HG02610 (cell line): ENCODE results near the gene PTPN21.

ENCODE experiments used
- ATAC-seq: cut with Tn5 transposase; IDR thresholded peaks from one replicate; pipeline ENCODE4 v1.9.1; 2021; ENCODE audit warnings: mild to moderate bottlenecking, moderate library complexity; ENCODE audit not compliant: unreplicated experiment

PTPN21 gene

DNA sequence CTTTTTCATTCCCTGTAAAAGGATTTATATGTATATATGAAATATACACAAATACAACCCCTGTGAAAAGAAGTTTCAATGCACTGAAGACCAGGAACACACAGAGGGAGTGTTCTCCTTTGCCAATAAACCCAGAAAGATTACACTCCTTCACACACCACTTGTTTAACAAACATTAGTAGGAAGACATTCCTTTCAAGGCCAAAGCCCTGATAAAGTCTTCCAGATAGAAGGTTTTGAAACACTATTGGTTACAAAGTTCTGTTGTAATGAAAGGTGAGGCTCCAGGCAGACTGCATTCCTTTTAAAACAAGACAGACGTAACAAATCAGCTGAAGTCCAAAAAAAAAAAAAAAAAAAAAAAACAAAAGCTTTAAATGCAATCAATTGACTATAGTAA lies 81.0 kb downstream of the PTPN21 start:
- ATAC-seq, result no peak

DNA sequence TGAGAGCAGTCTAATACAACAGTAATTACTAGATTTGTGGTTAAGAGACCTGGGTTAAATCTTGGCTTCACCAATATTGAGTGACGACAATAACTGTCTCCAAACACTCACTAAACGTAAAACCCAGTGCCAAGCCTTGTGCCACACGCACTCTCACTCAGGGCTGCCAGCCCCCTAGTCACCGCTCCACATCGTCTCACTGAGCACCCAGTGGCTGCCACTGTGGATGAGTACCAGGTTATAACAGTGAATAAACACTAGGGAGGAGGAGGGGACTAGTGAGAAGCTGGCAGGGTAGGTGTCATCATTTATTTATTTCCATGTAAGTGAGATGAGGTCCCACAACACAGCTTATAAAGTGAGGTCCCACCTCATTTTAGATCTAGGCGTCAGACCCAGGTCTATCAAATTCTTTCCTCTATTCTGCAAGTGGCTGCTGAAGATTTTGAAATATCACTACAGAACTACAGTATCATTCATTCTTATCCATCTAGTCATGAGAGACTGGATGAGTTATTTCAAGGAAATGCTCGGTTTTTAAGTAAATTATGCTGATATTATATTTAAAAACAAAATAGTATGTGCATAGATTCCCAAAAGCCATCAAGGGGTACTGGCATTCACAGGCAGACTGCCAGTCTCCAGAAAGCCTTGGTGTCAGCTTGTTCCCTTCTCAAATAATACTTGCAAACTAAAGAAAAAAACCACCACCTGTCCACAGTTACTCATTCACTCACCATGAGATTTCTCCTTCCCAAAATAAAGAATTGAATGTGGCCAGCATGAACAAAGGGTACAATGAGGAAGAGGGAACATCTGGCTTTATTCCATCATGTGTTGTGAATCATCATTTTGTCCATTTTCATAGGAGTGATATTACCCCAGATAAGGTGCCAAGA lies 84.0 kb downstream of the PTPN21 start:
- ATAC-seq, result no peak

DNA sequence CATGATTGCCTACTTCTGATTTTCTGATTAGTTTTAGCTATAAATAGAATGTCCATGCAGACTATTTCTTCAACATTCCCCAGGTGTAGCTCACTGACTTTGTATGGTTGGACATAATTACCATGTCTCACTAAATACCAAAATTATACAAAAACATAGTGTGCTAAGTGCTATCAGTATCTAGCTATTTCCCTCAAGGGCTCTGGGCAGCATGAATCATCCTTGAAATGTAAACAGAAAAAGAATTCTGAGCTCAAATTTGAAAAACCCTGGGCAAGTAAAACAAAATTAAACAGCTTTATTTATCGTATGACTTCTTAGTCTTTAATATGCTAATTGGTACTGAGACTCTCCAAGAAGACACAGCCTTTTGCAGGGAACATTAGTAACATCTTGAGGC lies 86.4 kb downstream of the PTPN21 start:
- ATAC-seq, result no peak

DNA sequence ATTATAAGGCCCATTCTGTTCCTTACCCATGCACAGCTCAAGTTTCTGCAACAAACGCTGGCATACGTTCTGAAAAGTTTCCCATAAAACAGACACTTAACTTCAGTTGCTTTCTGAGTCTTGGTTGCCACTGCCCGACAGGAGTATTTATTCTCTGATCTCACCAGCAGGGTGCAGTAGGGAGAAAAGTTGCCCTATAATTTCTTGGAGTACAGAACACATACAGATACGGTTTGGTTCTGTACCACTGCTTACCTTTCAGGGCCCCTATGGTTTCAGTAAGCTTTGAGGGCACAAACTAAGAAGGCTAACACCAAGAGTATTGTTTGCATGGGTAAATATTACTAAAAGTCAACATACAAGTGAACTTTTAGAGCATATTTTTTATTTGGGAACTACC lies 91.5 kb downstream of the PTPN21 start:
- no peak for ATAC-seq

DNA sequence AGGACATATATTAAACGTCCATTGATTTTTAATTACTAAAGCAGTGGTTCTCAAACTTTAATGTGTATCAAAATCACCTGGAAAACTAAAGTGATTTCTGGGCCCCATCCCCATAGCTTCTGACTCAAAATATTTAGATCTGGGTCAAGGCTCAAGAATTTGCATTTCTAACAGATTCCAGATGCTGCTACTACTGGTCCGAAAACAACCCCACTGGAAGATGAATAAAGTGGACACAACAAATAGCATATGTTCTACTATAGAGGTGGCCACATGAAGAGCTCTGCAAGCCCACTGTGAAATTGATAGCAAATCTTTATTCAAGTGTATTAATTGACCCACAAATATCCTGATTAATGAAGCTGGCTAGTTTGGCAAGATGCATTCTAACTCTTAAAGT lies 99.9 kb downstream of the PTPN21 start:
- no peak for ATAC-seq

DNA sequence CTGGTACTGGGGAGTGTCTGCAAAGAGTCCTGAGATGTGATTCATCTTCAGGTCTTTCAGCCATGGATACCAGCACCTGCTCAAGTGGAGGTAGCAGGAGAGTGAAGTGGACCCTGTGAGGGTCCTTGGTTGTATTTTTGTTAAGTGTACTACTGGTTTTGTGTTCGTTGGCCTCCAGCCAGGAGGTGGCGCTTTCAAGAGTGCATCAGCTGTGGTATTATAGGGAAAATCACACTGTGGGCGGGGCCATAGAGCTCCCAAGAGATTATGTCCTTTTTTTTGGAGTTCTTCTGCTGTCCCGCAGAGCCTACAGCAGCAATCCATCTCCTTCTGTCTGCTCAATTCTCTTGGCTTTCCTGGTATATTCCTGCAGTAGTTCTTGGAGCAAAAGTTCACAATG lies 102.6 kb downstream of the PTPN21 start:
- ATAC-seq, result no peak

DNA sequence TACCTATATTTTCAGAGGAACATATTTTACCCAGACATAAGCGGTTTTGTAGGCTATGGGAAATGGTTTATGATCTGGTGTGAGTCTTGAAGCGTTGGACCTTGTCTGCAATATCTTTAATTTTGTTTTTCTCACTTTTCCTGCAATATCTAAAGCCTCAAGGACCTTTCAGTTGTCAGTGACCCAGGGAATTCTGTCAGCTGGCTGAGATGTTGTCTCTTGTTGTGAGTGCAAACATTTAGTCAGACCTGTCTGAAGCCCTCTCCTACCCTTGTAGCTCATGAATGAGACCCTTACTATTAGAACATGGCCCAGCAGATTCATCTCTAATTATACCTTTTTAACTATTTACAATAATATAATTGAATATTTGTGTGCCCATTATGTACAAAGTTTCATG lies 115.7 kb downstream of the PTPN21 start:
- ATAC-seq, result no peak

DNA sequence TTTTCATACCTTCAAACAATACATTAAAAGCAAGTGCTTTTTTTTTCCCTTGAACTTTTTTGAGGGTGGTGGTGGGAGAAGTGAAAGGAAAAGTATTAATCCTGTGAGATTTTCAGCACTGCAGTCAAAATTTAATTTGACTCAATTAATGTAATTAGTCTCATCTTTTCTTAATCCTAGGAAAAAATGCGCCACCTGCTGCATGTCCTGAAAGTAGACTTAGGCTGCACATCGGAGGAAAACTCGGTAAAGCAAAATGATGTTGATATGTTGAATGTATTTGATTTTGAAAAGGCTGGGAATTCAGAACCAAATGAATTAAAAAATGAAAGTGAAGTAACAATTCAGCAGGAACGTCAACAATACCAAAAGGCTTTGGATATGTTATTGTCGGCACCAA lies 117.1 kb downstream of the PTPN21 start:
- ATAC-seq, result no peak

DNA sequence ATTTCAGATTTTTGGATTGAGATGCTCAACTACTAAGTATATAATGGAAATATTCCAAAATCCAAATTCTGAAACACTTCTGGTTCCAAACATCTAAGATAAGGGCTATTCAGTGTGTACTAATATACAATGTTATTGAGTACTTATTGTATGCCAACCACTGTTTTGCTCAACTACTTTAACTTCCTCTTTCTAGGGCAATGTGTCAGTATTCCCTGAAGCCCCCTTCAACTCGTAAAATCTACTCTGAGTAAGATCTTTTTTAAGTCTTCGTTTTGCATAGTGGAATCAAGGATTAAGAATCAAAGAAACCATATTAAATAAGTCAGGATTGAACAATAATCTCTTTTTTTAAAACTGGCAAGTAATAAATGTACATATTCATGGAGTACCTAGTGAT lies 123.8 kb downstream of the PTPN21 start:
- ATAC-seq, result no peak

DNA sequence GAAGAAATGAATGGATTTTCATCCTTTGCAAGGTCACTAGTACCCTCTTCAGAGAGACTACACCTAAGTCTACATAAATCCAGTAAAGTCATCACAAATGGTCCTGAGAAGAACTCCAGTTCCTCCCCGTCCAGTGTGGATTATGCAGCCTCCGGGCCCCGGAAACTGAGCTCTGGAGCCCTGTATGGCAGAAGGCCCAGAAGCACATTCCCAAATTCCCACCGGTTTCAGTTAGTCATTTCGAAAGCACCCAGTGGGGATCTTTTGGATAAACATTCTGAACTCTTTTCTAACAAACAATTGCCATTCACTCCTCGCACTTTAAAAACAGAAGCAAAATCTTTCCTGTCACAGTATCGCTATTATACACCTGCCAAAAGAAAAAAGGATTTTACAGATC lies 128.5 kb downstream of the PTPN21 start:
- no peak for ATAC-seq

DNA sequence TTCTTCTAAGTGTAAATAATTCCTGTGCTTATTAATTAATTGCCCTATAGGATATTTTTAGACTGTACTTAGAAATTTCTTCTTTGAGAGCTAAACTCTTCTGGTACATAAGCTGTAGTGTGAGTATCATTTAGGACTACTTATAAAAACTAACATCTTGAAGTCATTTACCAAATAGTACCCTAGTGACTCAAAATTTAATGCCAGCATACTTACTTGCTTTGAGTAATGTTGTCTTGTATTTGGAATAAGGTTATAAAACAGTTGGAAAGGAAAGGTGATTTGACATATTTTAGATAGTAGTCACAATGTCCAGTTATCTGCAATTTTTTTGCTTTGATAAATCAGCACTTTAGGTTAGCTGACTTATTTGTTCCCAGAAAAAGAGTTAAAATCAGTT lies 130.2 kb downstream of the PTPN21 start:
- ATAC-seq, result no peak

DNA sequence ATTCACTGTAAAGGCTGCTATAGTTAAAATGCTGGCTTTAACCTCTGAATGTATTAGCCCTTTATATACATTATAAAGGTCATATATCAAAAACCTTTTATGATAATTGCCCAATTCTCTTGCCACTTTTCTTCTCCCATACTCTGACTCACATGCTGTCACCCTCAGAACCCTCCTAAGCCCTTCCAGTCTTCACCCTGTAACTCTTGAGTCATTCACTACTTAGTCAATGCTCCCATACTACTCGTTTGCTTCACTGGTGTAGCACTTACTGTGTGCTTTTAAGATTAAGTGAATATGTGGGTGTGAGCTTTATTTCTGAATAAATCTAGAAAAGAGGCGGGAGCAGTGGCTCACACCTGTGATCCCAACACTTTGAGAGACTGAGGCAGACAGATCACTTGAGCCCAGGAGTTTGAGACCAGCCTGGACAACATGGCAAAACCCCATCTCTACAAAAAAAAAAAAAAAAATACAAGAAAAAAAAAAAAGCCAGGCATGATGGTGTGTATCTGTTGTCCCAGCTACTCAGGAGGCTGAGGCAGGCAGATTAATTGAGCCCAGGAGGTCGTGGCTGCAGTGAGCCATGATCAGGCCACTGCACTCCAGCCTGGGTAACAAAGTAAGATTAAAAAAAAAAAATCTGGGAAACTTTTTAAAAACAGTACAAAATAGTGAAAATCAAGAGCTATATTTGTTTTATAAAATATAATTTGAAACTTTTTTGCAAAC lies 131.7 kb downstream of the PTPN21 start:
- ATAC-seq, result no peak

DNA sequence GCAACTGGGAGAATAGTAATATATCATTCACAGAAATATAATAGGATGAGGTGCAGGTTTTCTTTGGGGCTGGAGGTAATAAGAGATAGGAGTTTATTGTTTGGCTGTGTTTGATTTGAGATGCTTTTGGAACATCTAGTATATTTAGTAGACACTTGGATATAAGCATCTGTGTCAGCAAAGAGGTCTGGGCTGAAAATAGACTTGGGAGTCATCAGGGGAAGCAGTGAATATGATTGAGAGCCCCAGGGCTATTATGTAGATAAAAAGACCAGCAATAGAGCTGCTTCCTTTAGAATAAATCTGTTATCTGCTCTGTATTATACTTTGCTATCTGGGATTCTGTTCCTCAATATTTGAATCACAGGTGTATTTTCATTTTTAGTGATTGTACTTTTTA lies 132.8 kb downstream of the PTPN21 start:
- ATAC-seq, result no peak

DNA sequence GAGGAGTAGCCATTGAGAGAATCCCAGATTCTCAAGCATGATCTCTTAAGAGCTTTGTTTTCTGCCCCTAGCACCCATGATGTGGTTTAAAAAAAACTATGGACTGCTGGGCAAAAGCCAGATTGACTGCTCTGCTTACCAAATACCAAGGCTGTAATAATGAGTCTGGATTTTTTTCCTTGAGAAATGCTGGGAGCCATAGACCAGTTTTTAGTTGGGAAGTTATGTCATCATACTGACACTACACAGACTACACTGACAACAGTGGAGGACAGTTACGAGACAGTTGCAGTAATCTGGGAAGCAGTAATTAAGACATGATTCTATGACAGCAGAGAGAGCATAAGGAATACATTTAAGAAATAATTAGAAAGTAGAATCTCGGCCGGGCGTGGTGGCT lies 133.5 kb downstream of the PTPN21 start:
- ATAC-seq, result no peak

DNA sequence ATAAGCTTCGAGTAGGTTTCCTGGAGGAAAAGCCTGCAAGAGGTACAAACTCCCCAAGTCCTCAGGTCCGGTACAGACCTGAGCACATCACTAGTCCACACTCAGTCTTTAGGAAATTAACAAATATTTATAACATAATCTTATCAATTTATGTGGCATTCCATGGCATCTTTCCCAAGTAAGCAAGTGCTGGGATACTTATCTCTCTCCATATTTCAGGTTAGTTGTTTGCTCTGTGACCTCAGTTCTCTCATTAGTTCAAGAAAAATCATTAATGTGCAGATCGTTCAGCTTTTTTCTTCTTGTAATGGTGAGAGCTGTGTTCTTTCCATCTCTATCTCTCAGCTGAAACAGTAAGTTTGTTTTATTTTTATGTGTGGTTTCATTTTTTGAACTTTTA lies 134.6 kb downstream of the PTPN21 start:
- no peak for ATAC-seq

DNA sequence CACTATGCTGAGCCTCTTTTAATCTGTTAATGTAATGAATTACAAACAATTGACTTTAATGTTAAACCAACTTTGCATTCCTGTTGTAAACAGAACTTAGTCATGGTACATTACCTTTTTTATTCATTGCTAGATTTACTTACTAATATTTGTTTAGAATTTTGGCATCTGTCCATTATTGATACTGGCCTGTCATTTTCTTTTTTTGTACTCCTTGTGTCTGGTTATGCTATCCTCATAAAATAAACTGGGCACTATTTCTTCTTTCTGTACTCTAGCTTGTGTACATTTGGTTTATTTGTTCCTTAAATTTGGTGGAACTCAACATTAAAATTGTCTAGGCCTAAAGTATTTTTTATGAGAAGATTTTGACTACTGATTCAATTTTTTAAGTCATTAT lies 137.2 kb downstream of the PTPN21 start:
- ATAC-seq, result no peak
